ENCODE data around the gene ZCCHC3.

The ZCCHC3 gene

GRCh38 chr20:346640-347316 is 49.4 kb downstream of the ZCCHC3 start, which contains the start of gene NRSN2:
Gene NRSN2, plus strand, starts transcription at chr20:347111. Its CDS starts 2,533 bp downstream, at chr20:349644.
- peak; percentile 86 for DNase-seq

GRCh38 chr20:347317-347639 is 49.9 kb downstream of the ZCCHC3 start:
- no peak for DNase-seq

- peak; percentile 98 for DNase-seq
Measured at GRCh38 chr20:347640-348484, 50.5 kb downstream of the ZCCHC3 start.

- DNase-seq = no peak
Measured at GRCh38 chr20:348972-349841, 51.8 kb downstream of the ZCCHC3 start.

Measured in left hindlimb (tissue), 1 donor.